HepG2 (cell line): ENCODE measurements around the gene CFAP45. TPM values are rescaled to one million over a fixed set of nuclear protein-coding genes. Genes with fewer than 3 reads are reported as not detected.

ENCODE experiments used
- ATAC-seq: fragments of 200-7000 bp; cut with Tn5 transposase; 3 replicates; pipeline ENCODE4 v1.9.1; 2020; ENCODE audit warnings: mild to moderate bottlenecking, moderate library complexity
- BruUV-seq: library from RNA; stranded (reverse); fragments of 400-500 nt; replicated peaks from 2 replicates; lab custom pipeline; 2021; lab: Mats Ljungman, UMichigan
- CTCF ChIA-PET: fragments of 300-600 bp; formaldehyde crosslinking; extraction: SDS; loops from one replicate; lab custom pipeline; 2021; ENCODE audit warnings: low total read pairs, inconsistent platforms, low intra/inter-chr PET ratio; lab: Yijun Ruan, JAX
- POLR2A ChIA-PET: fragments of 350-600 bp; sonication (Branson Sonifier 250); formaldehyde crosslinking; loops from one replicate; lab custom pipeline; 2020; ENCODE audit warnings: antibody characterized with exemption, inconsistent platforms; lab: Yijun Ruan, JAX
- DNase-seq: peaks from one replicate; pipeline ENCODE4 v3.0.0-alpha.2; 2015; ENCODE audit warnings: low spot score
- FAIRE-seq: peaks from 3 replicates; lab custom pipeline; 2011; peaks lifted over from hg19 to GRCh38; lab: Jason Lieb, UNC
- H2AFZ ChIP-seq: one replicate; pipeline ENCODE4 v1.6.1; 2011; ENCODE audit warnings: low read length, inconsistent platforms
- H3K27ac ChIP-seq: fragments of 300-600 bp; 3 replicates; pipeline ENCODE4 v1.8.0; 2011; ENCODE audit warnings: mixed run types, mild to moderate bottlenecking, mixed read lengths, low read length, inconsistent platforms; ENCODE audit not compliant: insufficient read depth; ENCODE audit errors: extremely low read length
- H3K27me3 ChIP-seq, 2 experiments: fragments of 200-600 bp in 1 of 2; 2 replicates in 1 of 2; 3 replicates in 1 of 2; pipeline versions ENCODE4 v1.6.0 to v1.8.0; 2011; ENCODE audit warnings: low read length in 2 of 2, mild to moderate bottlenecking in 2 of 2, moderate library complexity in 2 of 2, inconsistent platforms in 1 of 2; ENCODE audit not compliant: insufficient read depth in 2 of 2, control insufficient read depth in 1 of 2
- H3K36me3 ChIP-seq, 2 experiments: fragments of 200-600 bp in 1 of 2; replicated peaks in 1 of 2; 2 replicates in 1 of 2; 3 replicates in 1 of 2; pipeline versions ENCODE4 v1.5.1 to v1.8.0; 2011; ENCODE audit warnings: low read length in 2 of 2, inconsistent platforms in 1 of 2; ENCODE audit not compliant: insufficient read depth in 2 of 2, control insufficient read depth in 1 of 2
- H3K4me1 ChIP-seq: 2 replicates; pipeline ENCODE4 v1.5.1; 2012; ENCODE audit warnings: low read length, inconsistent platforms; ENCODE audit not compliant: insufficient read depth
- H3K4me2 ChIP-seq: 2 replicates; pipeline ENCODE4 v1.6.0; 2011; ENCODE audit warnings: low read depth, low read length, inconsistent platforms
- H3K4me3 ChIP-seq, 3 experiments: fragments of 200-600 bp in 1 of 3; sonication (generic), shearing (Covaris generic) in 1 of 3; replicated peaks in 1 of 3; 2 replicates each; pipeline ENCODE4 v1.5.1; 2011 to 2016; ENCODE audit warnings: low read length in 3 of 3, inconsistent platforms in 2 of 3, low read depth in 2 of 3, mild to moderate bottlenecking in 2 of 3, control low read depth in 1 of 3, mixed read lengths in 1 of 3; ENCODE audit not compliant: insufficient read depth in 1 of 3
- H3K79me2 ChIP-seq: one replicate; pipeline ENCODE4 v1.6.1; 2011; ENCODE audit warnings: low read length, inconsistent platforms; ENCODE audit not compliant: insufficient read depth
- H3K9ac ChIP-seq: 2 replicates; pipeline ENCODE4 v1.6.0; 2011; ENCODE audit warnings: mild to moderate bottlenecking, low read depth, low read length, inconsistent platforms; ENCODE audit not compliant: insufficient read depth
- H3K9me3 ChIP-seq: 2 replicates; pipeline ENCODE4 v1.5.1; 2012; ENCODE audit warnings: mild to moderate bottlenecking, low read length
- H4K20me1 ChIP-seq: 2 replicates; pipeline ENCODE4 v1.6.0; 2011; ENCODE audit warnings: inconsistent platforms, mild to moderate bottlenecking, low read length, moderate library complexity; ENCODE audit not compliant: insufficient read depth
- FOXA3 ChIP-seq: IDR thresholded peaks from 2 replicates; pipeline ENCODE4 v1.6.1; 2016; ENCODE audit warnings: missing genetic modification reagents, missing compliant biosample characterization
- GMEB2 ChIP-seq: IDR thresholded peaks from 2 replicates; pipeline ENCODE4 v1.6.1; 2016; ENCODE audit warnings: missing biosample characterization, missing genetic modification reagents, low read depth
- HHEX ChIP-seq: IDR thresholded peaks from 2 replicates; pipeline ENCODE4 v1.6.1; 2016; ENCODE audit warnings: control low read depth
- NFYB ChIP-seq: sonication (generic); formaldehyde crosslinking; IDR thresholded peaks from 2 replicates; pipeline ENCODE4 v1.4.0; 2020; ENCODE audit warnings: missing genetic modification reagents
- RBM22 ChIP-seq: fragments of 200-400 bp; formaldehyde crosslinking; optimal IDR thresholded peaks from 2 replicates; pipeline ENCODE3; 2017; ENCODE audit warnings: mild to moderate bottlenecking, low read length, moderate library complexity
- RERE ChIP-seq: IDR thresholded peaks from 2 replicates; pipeline ENCODE4 v1.6.1; 2016; ENCODE audit warnings: low read depth, missing genetic modification reagents, missing compliant biosample characterization
- RFX1 ChIP-seq: fragments of 450-650 bp; IDR thresholded peaks from 2 replicates; pipeline ENCODE4 v1.6.1; 2017
- ZNF33B ChIP-seq: sonication (generic); formaldehyde crosslinking; IDR thresholded peaks from 2 replicates; pipeline ENCODE4 v1.5.1; 2020; ENCODE audit warnings: mild to moderate bottlenecking, missing genetic modification reagents
- ZNF484 ChIP-seq: sonication (generic); formaldehyde crosslinking; IDR thresholded peaks from 2 replicates; pipeline ENCODE4 v1.5.1; 2020; ENCODE audit warnings: mild to moderate bottlenecking, low read depth, missing genetic modification reagents, borderline replicate concordance
- ZNF879 ChIP-seq: sonication (generic); formaldehyde crosslinking; IDR thresholded peaks from 2 replicates; pipeline ENCODE4 v1.8.1; 2023; ENCODE audit warnings: missing genetic modification reagents
- ZSCAN21 ChIP-seq: sonication (generic); formaldehyde crosslinking; IDR thresholded peaks from 2 replicates; pipeline ENCODE4 v1.8.0; 2022; ENCODE audit warnings: mild to moderate bottlenecking, missing genetic modification reagents, moderate library complexity, borderline replicate concordance
- WGBS: methylation state at CpG from one replicate; pipeline ENCODE4 v1.1.6; 2017; ENCODE audit warnings: low lambda C conversion rate; 5-methylcytosine and 5-hydroxymethylcytosine counted together
- in situ Hi-C: cut with HindIII; loops from 2 replicates; pipeline ENCODE4 v1.10.0; 2017; ENCODE audit warnings: low pct_unique_long_range_greater_than_20kb; ENCODE audit not compliant: extremely low pct_ligation_motif_present
- intact Hi-C: fragments of 100-400 bp; cut with micrococcal nuclease; formaldehyde crosslinking; loops from one replicate; pipeline ENCODE4 v1.10.0; 2022; ENCODE audit not compliant: unreplicated experiment
- polyA plus RNA-seq, 8 experiments: library from polyadenylated mRNA; depleted of rRNA in 3 of 8; stranded (reverse) in 7 of 8; unstranded in 1 of 8; fragments of >200 nt; fragmentation: Illumina TruSeq in 4 of 8; extraction: Trizol in 4 of 8; gene quantifications; 2 replicates each; pipeline versions ENCODE4 v1.2.1 to v1.2.3, GENCODE V29; 2011 to 2016; ENCODE audit warnings: low read depth in 4 of 8, missing spikeins in 1 of 8, mixed read lengths in 1 of 8; ENCODE audit not compliant: insufficient read depth in 1 of 8
- total RNA-seq, 5 experiments: library from RNA; depleted of rRNA; stranded (reverse); fragments of >200 nt; fragmentation: Illumina TruSeq; extraction: Trizol; gene quantifications; 2 replicates each; pipeline ENCODE4 v1.2.3, GENCODE V29; 2016; ENCODE audit warnings: low read depth in 1 of 5

Gene CFAP45
- total and polyA plus RNA-seq, 2 of the 13 experiments (the other 11 are each of a cell fraction or from before 2014, with no cell fraction given): not detected

- POLR2A ChIA-PET: no interaction called here
- Histone ChIP-seq H3K27me3 (peaks cover 12 to 78% of the 10 kb centered on the region in 2 experiments; a peak in 4 of 5 replicates), H3K4me2 (no peak overlapping the region), H3K36me3 (no peaks in the 10 kb centered on the region), H3K9me3 (no peaks in the 10 kb centered on the region), H3K4me3 (no peak overlapping the region), H3K79me2 (no peaks in the 10 kb centered on the region), H4K20me1 (no peaks in the 10 kb centered on the region), H2AFZ (no peak overlapping the region), H3K9ac (no peak overlapping the region), H3K4me1 (peaks cover 24% of the 10 kb centered on the region), H3K27ac (no peak overlapping the region)
- ATAC-seq (no peak), DNase-seq (no peak), FAIRE-seq (no peak)
- in situ Hi-C loops (no loop called here), intact Hi-C loops (no loop called here)
- 29% methylated on average over 5 of the region's 5 CpGs for WGBS
- peak; percentile 35; the same call in 1 of the 2 replicates for TF ChIP-seq RFX1
- no peak for TF ChIP-seq HHEX (CRISPR knock-in tag)
- BruUV-seq: no TSS peak
- CTCF ChIA-PET: no interaction called here
Measured at GRCh38 chr1:159941141-159941540, 41.2 kb upstream of the CFAP45 start.

GRCh38 chr1:159940006-159940620 lies 40.1 kb upstream of the CFAP45 start:
- H3K4me3 ChIP-seq: no peak overlapping the region
- H3K4me2 ChIP-seq: no peak overlapping the region
- ATAC-seq (no peak), DNase-seq (no peak), FAIRE-seq (no peak)
- no peaks in the 10 kb centered on the region for H4K20me1 ChIP-seq
- no peak overlapping the region for H3K27ac ChIP-seq
- ChIA-PET POLR2A (no interaction called here), CTCF (no interaction called here)
- no peak overlapping the region for H2AFZ ChIP-seq
- peaks cover 14% of the 10 kb centered on the region for H3K4me1 ChIP-seq
- BruUV-seq: no TSS peak
- intact Hi-C loops: no loop called here
- whole genome bisulfite sequencing: 55% methylated on average over 10 of the region's 11 CpGs
- no peak overlapping the region for H3K9ac ChIP-seq
- no peaks in the 10 kb centered on the region for H3K79me2 ChIP-seq
- H3K9me3 ChIP-seq: no peaks in the 10 kb centered on the region
- no peaks in the 10 kb centered on the region for H3K36me3 ChIP-seq
- in situ Hi-C loops: no loop called here
- H3K27me3 ChIP-seq: peaks cover 12 to 73% of the 10 kb centered on the region in 2 experiments; a peak in 4 of 5 replicates
- TF ChIP-seq NFYB (no peak), GMEB2 (CRISPR knock-in tag) (no peak), ZSCAN21 (CRISPR knock-in tag) (no peak), RERE (CRISPR knock-in tag) (no peak), ZNF879 (CRISPR knock-in tag) (no peak), ZNF484 (CRISPR knock-in tag) (no peak), FOXA3 (CRISPR knock-in tag) (no peak), RBM22 (no peak), ZNF33B (CRISPR knock-in tag) (no peak)
